Subcutaneous preadipocyte (primary cell): ENCODE data around the gene CCDC198. TPM values are rescaled to one million over a fixed set of nuclear protein-coding genes. Genes with fewer than 3 reads are reported as not detected.

Experiments
- total RNA-seq: library from RNA; depleted of rRNA; stranded (reverse); fragments of >200 nt; gene quantifications from 2 replicates; pipeline ENCODE4 v1.2.3, GENCODE V29; 2012

Gene CCDC198, protein sequence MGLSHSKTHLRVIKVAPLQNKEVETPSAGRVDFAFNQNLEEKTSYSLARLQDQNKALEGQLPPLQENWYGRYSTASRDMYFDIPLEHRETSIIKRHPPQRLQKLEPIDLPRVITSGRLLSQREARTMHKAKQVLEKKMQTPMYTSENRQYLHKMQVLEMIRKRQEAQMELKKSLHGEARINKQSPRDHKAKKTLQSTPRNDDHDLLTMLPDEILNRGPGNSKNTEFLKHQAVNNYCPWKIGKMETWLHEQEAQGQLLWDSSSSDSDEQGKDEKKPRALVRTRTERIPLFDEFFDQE
- not detected in 2 replicates for total RNA-seq

DNA sequence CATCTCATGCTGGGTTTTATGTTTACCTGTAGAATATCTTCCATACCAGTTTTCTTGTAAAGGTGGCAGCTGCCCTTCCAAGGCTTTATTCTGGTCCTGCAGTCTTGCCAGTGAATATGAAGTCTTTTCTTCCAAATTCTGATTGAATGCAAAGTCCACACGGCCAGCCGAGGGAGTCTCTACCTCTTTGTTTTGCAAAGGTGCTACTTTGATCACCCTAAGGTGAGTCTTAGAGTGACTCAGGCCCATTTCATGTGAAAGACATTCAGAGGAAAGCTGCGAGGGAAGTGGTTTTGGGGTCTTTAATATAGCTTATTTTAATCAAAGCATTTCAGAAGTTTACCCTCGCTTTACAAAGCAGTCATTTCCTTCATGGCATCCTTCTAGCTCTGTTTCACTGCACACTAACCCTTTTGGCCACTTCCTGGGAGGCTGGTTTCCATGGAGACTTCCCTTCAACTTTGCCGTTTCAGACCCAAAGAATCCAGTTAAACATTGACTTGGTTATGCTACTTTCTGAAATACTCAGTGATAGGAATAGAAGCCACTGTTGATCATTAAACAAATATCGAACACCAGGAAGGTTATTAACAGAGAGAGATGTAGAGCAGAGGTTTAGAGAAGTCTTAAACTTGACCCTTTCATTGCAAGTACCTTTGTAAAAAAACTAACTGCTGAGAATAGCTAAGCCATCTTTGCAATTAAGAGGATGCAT is at the start of gene CCDC198:
TSS of gene CCDC198 (minus strand) at position 391 of the 715 bp plus-strand sequence. CDS start at position 249, 142 bp downstream.

Other genes starting within 250 kb of the CCDC198 start
- 40.1 and 61.6 TPM in 2 replicates for gene EXOC5, start 225.0 kb downstream of the CCDC198 start, total RNA-seq
- 16.9 and 21.5 TPM in 2 replicates for gene AP5M1, start 224.9 kb downstream of the CCDC198 start, total RNA-seq
- gene NAA30, start 103.3 kb downstream of the CCDC198 start, total RNA-seq = 14.3 and 18.6 TPM in 2 replicates